ENCODE measurements around the gene URB1.

GRCh38 chr21:32389337-32390015, 3.3 kb downstream of the URB1 start:
- TF ChIP-seq, protein P1, sequence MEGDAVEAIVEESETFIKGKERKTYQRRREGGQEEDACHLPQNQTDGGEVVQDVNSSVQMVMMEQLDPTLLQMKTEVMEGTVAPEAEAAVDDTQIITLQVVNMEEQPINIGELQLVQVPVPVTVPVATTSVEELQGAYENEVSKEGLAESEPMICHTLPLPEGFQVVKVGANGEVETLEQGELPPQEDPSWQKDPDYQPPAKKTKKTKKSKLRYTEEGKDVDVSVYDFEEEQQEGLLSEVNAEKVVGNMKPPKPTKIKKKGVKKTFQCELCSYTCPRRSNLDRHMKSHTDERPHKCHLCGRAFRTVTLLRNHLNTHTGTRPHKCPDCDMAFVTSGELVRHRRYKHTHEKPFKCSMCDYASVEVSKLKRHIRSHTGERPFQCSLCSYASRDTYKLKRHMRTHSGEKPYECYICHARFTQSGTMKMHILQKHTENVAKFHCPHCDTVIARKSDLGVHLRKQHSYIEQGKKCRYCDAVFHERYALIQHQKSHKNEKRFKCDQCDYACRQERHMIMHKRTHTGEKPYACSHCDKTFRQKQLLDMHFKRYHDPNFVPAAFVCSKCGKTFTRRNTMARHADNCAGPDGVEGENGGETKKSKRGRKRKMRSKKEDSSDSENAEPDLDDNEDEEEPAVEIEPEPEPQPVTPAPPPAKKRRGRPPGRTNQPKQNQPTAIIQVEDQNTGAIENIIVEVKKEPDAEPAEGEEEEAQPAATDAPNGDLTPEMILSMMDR (conservative IDR thresholded peaks at IDR 0.05; ENCODE audit: low read depth in 2 of 2), result no peak
- TF ChIP-seq EZH2phosphoT487 (IDR thresholded peaks at IDR 0.05; ENCODE audit: unreplicated experiment), result no peak
- no peak for TF ChIP-seq POLR2AphosphoS5 (IDR thresholded peaks at IDR 0.05; ENCODE audit: low read depth)
- no peak for TF ChIP-seq EZH2 (IDR thresholded peaks at IDR 0.05; ENCODE audit: low read depth, unreplicated experiment)
- TF ChIP-seq, protein P2, sequence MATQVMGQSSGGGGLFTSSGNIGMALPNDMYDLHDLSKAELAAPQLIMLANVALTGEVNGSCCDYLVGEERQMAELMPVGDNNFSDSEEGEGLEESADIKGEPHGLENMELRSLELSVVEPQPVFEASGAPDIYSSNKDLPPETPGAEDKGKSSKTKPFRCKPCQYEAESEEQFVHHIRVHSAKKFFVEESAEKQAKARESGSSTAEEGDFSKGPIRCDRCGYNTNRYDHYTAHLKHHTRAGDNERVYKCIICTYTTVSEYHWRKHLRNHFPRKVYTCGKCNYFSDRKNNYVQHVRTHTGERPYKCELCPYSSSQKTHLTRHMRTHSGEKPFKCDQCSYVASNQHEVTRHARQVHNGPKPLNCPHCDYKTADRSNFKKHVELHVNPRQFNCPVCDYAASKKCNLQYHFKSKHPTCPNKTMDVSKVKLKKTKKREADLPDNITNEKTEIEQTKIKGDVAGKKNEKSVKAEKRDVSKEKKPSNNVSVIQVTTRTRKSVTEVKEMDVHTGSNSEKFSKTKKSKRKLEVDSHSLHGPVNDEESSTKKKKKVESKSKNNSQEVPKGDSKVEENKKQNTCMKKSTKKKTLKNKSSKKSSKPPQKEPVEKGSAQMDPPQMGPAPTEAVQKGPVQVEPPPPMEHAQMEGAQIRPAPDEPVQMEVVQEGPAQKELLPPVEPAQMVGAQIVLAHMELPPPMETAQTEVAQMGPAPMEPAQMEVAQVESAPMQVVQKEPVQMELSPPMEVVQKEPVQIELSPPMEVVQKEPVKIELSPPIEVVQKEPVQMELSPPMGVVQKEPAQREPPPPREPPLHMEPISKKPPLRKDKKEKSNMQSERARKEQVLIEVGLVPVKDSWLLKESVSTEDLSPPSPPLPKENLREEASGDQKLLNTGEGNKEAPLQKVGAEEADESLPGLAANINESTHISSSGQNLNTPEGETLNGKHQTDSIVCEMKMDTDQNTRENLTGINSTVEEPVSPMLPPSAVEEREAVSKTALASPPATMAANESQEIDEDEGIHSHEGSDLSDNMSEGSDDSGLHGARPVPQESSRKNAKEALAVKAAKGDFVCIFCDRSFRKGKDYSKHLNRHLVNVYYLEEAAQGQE (IDR thresholded peaks at IDR 0.05; ENCODE audit: unreplicated experiment), result no peak
- TF ChIP-seq ZNF462 (CRISPR knock-in tag; IDR thresholded peaks at IDR 0.05), result no peak
- no peak for TF ChIP-seq ZNF331 (CRISPR knock-in tag; IDR thresholded peaks at IDR 0.05; ENCODE audit: low read depth)
- no peak for TF ChIP-seq STAT1 (IDR thresholded peaks at IDR 0.05; ENCODE audit: unreplicated experiment)
- no peak for TF ChIP-seq CREB1 (CRISPR knock-in tag; IDR thresholded peaks at IDR 0.05; ENCODE audit: low read depth)
- TF ChIP-seq NANOG (IDR thresholded peaks at IDR 0.05; ENCODE audit: borderline replicate concordance), result no peak
- TF ChIP-seq ZNF114 (CRISPR knock-in tag; IDR thresholded peaks at IDR 0.05), result no peak
